ENCODE measurements around the gene POLR2E.
A peak's percentile ranks its signal among the peaks of the same experiment; 100 is the strongest.

POLR2E gene

DNA sequence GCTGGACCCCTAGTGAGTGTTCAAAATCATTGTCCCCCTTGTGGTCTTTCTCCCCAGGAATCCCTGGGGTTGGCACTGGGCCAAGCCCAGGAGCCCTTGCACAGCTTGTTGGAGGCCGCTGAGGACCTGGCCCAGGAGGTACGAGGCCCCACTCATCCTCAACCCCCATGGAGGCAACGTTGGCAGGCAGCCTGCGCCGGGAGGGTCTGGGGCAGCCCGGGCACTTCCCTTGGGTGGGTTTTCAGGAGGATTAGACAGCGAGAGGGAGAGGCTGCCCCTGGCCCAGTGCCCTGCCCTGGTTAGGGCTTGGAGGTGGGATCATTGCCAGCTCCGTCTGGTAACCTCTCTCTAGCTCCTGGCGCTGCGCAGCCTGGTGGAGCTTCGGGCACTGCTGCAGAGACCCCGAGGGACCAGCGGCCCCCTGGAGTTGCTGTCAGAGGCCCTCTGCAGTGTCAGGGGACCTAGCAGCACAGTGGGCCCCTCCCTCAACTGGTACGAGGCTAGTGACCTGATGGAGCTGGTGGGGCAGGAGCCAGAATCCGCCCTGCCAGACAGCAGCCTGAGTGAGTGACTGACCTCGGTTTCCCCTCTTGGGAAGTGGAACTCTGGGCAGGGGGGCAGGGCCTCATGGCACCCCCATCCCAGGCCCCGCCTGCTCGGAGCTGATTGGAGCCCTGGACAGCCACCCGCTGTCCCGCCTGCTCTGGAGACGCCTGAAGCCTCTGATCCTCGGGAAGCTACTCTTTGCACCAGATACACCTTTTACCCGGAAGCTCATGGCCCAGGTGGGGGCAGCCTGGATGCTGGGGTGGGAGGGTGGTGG, 52.3 kb downstream of the POLR2E start:
- DNase-seq: no peak

DNA sequence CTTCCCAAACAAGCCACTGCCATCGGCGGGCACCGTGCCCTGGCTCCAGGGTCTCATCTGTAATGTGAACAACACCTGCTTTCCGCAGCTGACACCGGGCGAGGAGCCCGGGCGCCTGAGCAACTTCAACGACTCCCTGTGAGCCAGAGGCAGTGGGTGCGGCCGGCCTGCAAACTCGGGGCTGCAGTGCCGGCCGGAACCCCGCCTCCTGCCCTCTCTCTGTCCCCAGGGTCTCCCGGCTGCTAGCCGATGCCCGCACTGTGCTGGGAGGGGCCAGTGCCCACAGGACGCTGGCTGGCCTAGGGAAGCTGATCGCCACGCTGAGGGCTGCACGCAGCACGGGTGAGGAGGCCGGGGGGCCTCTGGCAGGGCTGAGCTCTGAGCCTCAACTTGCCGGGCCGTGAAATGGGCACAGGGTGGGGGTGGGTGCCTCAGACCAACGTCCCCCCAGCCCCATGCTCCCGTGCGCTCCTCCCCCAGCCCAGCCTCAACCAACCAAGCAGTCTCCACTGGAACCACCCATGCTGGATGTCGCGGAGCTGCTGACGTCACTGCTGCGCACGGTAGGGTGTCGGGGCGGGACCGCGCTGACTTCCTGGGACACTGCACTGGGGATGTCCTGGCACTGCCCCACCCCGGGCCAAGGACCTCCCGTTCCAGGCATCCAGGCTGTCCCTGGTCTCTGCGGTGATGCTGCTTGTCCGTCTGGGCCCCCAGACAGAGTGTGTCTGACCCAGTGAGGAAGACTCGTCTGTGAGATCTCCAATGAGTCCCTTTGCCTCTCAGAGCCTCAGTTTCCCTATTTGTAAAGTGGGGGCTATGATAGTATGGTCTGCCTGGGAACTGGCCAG, 53.1 kb downstream of the POLR2E start:
- DNase-seq: no peak

DNA sequence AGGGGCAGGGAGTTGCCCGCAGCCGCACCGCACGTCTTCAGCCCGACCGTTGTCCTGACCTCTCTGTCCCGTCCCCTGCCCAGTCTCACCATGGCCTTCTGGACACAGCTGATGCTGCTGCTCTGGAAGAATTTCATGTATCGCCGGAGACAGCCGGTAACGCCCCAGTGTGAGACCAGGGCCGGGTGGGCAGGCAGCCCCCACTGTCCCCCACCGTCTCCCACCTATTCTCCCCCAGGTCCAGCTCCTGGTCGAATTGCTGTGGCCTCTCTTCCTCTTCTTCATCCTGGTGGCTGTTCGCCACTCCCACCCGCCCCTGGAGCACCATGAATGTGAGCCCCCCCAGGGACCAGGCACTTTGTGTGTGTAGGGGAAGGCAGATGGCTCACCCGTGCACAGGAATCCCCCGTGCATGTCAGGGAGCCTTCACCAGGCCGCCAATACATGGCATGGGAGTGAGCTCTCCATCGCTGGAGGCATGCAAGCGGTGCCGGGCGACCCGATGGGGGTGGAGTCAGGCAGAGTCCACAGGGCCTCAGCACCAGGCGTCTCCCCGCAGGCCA, 53.8 kb downstream of the POLR2E start:
- DNase-seq: no peak

DNA sequence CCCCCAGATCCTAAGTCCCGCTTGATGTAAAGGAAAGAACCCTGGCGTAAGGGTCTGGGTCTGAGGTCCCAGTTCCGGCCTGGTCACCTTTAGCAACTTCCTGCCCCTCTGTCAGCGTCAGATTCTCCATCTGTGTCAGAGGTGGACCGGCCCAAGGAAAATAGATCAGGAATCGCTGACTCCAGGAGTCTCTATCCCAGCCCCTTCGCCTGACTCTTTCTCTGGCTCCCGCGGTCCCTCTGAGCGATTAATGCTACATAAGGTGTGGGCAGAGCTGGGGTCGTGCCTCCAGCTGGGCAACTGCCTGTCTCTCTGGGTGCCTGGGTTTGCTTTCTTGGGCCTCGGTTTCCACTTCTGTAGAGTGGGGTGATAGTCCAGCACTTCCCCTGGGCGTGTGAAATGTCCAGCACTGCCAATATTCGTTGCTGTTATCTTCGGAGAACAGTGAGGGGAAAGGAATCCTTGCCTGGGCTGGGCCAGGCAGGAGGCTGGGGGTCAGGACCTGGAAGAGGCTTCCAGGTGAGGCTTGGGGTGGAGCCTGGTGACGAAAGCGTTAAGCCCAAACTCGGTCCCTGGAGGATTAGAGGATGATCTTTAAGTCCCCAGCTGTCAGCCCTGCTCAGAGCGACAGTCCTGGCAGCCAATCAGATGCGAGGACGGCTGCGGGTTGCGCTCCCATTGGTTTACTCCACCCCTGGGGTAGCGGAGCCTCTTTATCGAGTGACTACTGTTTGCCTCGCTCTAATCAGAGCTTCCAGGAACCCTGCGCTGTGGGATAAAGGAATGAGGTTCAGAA, 54.5 kb downstream of the POLR2E start:
- DNase-seq: no peak

DNA sequence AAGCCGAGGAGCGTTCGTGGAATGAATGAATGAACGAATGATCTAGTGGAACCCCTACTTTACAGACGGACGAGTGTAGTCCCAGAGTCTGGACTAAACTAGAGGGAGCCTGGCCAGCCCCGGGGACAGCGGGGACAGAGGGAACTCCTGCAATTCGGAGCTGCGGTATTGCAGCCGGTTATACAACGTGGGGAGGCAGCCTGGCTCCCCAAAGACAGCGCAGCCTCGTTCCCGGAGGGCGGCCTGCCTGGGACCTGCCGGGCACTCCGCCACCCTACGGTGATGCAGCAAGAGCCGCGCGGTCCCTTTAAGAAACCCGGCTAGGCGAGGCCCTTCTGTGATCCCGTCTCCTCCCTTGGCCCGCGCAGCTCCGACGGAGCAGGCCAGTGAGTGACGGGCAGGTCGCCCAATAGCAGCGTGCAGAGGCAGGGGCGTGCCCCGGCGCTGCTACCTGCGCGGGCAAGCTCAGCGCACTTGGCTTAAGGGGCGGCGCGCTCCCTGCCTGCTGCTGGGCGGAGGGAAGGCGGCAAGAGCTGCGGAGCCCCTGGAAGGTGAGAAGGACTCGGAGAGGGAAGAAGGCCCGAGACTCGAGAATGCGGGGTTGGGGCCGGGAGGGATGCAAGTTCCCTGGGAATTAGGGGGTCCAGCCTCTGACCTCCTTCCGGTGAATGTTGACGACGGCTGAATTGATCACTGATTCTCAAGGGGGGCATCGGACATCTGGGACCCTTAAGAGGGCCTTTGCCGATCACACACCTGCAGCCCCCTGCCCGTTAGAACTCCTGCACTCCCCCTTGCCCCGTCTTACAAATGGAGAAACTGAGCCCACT, 55.3 kb downstream of the POLR2E start, which contains the start of gene ABCA7:
Gene ABCA7, plus strand, starts transcription at position 462 of the 830 bp plus-strand sequence. CDS start 1,255 bp downstream, outside the sequence.
- peak; percentile 74 for DNase-seq

DNA sequence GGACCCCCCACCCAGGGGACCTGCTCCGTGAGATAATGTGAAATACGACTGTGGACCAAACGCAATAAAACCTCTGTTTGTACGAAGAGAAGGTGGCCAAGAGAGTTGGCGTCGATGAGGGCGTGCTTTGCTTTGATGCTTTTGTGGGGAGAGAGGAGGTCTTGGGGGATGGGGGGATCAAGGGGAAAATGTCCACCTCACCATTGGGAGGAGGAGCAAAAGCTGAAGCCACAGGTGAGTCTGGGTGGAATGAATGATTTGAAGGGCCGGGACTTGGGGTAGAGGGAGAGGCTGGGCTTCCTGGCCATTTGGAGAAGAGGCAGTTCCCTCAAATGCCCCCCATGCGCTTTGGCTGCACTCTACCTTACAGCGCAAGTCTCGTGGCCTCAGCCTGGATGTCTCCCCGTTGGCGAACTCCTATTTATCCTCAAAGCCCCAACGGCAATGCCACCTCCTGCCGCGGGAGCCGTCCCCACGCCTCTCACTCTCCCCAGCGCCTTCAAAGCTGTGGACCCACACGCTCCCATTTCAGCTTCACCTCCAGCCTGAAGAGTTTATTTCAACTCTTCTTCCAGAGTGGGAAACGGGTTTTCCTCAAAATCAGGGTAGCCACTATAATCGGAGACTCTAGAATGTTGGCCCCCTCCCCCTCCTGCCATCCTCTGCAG, 56.1 kb downstream of the POLR2E start:
- DNase-seq: no peak

DNA sequence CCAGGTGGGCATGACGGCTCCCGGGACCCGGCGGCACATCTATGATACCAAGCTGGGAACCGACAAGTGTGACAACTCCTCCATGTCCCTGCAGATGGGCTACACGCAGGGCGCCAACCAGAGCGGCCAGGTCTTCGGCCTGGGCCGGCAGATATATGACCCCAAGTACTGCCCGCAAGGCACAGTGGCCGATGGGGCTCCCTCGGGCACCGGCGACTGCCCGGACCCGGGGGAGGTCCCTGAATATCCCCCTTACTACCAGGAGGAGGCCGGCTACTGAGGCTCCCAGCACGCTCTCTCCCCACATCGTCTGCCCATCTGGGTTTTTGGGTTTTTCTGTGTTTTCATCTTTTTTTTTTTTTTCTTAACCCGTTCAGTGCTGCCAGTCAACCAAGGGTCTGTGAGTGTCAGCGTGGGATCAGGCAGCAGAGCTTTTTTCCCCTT, 57.5 kb downstream of the POLR2E start:
- no peak for DNase-seq
